Cerebellar nuclear complex (tissue), 1 donor: ENCODE measurements around the gene ADGRB2.

Experiments used
- DNase-seq, 2 experiments: peaks; one replicate each; lab custom pipeline; 2025; lab: John Stamatoyannopoulos, UW

The ADGRB2 gene

DNA sequence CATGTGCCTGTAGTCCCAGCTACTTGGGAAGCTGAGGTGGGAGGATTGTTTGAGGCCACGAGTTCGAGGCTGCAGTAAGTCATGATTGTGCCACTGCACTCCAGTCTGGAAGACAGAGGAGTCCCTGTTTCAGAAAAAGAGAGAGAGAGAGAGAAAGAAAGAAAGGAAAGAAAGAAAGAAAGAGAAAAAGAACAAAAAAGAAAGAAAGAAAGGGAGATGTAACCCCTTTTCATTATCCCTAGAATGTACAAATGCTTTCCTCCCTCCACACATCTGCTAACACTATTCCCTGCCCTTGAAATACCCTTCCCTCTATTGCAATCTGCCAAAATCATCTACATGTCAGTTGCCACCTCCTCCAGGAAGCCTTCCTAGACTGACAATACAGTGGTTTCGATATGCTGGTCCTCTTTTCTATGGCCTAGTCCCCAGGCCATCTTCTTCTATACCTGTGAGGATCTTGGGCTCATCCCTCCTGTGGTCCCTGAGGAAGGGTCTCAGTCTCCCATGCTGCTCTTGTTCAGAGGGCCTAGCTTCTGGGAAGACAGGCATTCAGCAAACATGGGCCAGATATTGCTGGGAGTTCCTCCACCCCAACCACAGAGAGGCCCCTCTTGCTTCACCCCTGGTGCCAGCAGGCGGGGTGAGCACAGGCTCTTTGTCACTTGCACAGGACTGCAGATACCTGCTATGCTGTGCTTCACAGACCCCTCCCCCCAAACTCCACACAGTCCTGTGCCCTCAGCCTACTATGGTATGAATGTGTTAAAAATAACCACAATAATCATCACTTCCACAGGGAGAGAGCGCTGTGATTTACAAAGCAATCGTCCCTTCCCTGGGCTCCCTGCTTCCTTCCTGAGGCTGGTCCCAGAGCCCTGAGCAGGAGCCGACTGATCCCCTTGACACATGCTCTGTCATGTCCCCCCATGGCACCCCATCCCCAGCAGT is 14.1 kb downstream of the ADGRB2 start:
- DNase-seq, result no peak

DNA sequence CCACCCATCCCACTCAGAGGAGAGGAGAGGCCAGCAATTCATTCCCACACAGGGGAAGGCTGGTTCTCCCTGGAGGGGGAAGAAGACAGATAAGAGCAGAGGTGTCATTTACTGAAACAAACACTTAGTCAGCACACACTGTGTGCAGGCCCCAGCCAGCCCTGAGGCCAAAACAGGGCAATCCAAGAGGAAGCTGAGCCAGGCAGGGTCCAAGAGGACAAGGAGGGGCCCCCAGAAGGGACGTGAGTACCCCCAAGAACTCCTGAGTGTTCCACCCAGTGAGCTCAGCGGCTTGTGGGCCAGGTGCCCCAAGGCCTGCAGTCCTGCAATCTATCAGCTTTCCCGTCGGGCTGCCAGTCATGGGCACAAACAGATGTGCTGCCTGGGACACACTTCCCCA is 15.8 kb downstream of the ADGRB2 start:
- DNase-seq, result no peak

DNA sequence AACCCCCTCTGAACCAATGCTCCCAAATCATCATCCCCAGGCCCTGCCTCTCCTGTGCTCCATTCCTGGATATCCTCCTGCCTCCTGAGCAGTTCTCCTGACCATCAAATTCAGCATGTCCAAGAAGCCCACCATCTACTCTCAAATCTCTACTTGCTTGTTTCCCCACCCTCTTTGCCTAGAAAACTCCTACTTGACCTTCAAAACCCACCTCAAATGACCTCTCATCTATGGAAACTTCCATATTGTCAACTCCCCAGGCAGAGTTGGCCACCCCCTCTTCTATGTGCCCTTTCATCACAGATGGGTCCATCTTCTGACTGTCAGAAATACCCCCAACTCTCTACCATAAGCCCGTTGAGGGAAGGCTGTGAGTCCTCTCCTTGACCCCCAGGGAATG is 16.8 kb downstream of the ADGRB2 start:
- no peak for DNase-seq

- no peak for DNase-seq
Measured at GRCh38 chr1:31746687-31747086, 17.5 kb downstream of the ADGRB2 start.

DNA sequence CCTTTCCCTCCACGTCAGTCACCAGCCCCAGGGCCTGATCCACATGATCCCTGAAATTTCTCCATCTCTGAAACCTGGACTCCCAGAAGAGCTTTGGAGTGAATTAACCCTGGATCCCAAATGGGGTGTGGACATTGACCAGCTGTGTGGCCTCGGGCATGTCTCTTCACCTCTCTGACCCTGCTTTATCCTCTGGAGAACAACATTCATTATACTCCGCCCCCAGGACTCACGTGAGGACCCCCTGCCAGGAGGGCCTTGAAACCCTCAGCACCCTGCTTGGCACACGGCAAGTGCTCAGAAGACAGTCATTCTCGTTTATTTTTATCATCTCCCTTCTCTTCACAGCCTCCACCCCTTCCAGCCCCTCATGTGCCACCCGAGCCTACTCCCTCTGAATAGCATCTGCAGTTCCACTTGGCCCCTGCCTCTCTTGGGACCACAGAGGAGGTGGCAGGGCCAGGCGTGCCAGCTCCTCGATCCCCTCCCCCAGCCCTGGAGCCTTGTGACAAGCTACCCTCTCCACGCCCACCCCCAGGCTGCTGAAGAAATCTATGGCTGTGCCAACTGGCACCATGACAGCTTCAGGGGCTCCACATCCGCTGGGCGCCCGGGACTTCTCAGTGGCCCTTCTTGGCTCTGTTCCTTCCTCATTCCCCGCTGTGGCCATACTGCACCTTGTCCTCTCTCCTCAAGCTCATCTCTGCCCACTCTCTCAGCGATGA is 18.0 kb downstream of the ADGRB2 start:
- DNase-seq, result no peak

DNA sequence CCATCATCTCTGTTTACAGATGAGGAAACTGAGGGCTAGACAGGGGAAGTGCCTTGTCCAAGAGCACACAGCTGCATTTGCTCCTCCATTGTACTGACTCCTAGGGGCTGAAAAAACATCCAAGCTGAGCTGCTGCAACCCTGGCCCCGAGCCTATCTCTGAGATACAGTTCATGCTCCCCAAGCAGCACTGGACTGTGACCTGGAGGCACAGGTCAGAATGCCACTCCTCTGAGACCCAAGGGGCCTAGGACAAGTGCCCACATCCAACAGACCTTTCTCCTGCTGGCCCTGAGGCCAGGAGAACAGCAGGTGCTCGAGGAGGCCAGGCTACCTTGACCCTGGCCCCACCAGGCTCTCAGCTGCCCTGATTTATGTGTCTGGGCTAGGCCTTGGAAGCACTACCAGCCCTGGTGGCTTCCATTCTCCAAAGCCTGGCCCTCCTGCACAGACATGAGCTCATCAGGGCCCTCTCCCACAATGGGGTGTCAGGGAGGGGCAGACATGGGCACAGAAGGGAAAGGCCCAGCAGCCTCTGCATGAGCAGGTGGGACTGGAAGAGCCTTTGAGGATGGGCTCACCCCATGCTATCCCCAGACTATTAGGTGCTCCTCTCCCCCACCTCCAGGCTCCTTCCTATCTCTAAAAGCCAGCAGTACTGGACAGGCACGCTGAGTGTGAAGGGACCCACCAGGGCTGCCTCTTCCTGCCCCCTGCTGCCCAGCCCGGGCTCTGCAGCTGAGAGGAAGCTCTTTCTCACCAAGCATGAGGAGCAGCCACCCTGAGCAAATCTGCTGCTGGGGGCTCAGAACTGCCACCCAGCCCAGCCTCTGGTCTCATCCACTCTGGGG is 18.8 kb downstream of the ADGRB2 start:
- no peak for DNase-seq

DNA sequence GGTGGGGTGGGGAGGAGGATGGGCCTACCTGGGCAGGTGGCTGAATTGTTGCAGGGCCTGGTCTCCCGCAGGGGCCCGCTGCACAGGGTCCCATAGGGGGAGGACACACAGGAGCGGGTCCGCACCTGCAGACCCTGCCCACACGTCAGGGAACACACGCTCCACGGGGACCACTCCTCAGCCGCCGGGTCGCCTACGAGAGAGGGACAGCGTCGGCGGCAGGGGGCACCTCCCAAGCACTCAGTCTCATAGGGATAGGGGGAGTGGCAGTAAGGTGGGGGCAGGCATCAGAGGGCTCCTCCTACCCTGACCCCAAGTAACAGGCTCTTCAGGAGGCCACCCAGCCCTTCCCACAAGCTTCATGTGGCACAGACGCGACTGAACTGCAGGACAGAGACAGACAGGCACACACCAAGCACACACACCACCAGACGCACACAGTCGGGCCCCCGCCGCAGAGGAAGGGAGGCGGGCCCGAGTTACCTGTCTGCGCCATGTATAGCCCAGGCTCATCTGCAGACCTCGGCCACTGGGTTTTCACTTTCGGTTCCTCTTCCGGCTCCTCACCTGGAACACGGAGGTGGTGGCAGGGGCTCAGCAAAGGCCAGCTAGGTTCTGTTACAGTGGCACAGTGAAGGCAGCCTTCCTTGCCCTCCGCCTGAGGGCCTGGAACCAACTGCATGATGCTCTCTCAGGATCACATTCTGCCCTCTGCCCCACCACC is 19.8 kb downstream of the ADGRB2 start:
- DNase-seq, result no peak

- no peak for DNase-seq
Measured at GRCh38 chr1:31742462-31743212, 21.5 kb downstream of the ADGRB2 start.

- DNase-seq, result no peak
Measured at GRCh38 chr1:31739346-31739745, 24.8 kb downstream of the ADGRB2 start.

DNA sequence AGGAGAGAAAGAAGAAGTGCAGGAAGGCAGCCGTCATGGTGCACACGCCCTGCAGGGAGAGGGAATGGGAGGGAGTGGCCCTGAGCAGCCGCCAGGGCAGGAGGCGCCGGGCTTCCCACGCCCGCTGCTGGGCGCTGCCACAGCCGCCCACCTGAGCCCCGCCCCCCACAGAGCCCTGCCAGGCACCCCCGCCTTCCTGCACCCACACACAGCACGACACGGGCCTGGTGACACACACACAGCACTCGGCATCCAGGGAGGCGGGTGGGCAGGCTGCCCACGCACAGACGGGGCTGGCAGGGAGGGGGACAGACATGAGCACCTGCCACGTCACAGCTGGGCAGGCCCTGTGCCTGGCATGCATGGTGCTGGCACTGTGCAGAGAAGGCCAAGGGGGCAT is 27.5 kb downstream of the ADGRB2 start:
- DNase-seq, result no peak

GRCh38 chr1:31735571-31735970 is 28.6 kb downstream of the ADGRB2 start:
- no peak for DNase-seq

GRCh38 chr1:31734582-31735107 is 29.5 kb downstream of the ADGRB2 start:
- no peak for DNase-seq

- no peak for DNase-seq
Measured at GRCh38 chr1:31733389-31734219, 30.5 kb downstream of the ADGRB2 start.

- DNase-seq, result no peak
Measured at GRCh38 chr1:31732751-31733289, 31.3 kb downstream of the ADGRB2 start.

- DNase-seq, result no peak
Measured at GRCh38 chr1:31732343-31732742, 31.8 kb downstream of the ADGRB2 start.

DNA sequence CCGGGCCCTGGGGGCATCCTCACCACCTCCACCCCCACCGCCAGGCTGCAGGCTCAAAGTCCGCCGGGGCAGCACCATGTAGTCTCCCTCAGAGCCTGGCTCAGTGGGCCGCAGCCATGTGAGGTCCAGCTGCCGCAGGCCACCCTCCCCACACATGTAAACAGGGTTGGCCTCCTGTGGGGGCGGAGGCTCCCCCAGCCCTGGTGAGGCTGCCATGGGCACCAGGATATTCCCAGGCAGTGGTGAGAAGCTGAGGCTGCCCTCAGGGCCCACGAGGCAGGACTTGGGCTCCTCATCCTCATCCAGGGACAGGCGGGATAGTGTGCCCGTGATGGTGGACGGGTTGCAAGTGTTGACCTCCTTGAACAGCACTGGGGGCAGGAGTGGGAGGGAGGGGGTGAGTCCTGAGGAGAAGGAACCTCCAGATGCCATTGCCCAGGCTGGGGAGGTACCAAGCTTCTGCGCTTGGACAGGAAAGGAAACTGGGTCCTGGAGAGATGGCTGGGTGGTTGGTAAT is 33.0 kb downstream of the ADGRB2 start:
- DNase-seq, result no peak

DNA sequence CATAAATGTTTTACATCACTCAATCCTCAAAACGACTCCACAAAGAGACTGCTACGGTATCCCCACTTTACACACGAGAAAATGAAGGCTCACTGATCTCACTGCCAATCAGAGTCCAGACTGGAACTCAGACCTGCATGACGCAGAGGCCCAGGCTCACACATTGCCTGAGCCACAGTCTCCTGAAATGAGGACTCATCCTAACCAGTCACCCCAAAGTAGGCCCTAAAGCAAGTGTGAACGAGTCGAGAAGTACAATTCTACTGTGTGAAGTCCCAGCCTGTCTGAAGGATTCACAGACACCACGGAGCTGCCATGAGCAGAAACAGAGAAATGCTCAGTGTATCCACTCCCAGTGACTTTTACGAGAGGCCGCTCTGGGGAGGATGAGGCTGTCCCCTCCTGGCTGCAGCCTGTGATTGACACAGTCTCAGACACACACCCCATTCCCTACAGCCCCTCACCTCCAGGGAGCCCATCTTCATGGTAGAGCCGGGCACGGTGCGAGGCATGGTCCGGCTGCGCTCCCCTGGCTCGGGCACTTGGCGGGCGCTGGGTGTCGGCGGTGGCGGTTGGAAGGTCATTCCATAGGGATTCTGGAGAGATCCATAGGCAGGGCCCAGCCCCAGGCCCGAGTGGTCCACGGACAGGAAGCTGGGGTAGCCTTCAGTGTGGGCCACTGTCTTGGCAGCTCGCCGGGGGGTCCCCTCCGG is 33.6 kb downstream of the ADGRB2 start:
- DNase-seq, result no peak

GRCh38 chr1:31727849-31728248 is 36.3 kb downstream of the ADGRB2 start:
- DNase-seq, result no peak
